ENCODE measurements around the gene BACH2. TPM values are rescaled to one million over a fixed set of nuclear protein-coding genes. Genes with fewer than 3 reads are reported as not detected.
"Not testable (repeated sequence)": the region's sequence is repeated elsewhere in the genome, so short reads cannot be mapped to it uniquely, and the experiment has no call there.

The BACH2 gene
- polyA plus RNA-seq, 3 donors: 10.4 to 12.9 (median 11.2) TPM

DNA sequence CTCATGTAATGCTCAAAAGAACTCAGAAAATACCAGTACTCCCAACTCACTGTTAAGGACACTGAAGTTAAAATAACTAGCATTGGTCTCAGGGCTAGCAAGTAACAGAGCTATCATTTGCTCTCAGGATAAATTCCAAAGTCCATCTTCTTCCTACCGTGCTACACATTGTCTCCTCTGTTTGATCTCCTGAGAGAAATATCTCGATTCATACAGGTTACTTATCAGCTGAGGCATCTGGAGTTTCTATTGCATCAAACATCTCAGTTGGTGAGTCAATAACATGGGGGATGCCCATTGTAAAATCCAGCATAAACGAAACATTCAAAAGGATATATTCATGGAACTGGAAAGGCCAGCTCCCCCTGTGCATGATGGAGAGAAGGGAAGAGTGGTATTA lies 147.4 kb downstream of the BACH2 start:
- DNase-seq (ENCODE audit: extremely low read depth in 1 of 11, low read depth in 9 of 11, low spot score in 4 of 11): no peak

DNA sequence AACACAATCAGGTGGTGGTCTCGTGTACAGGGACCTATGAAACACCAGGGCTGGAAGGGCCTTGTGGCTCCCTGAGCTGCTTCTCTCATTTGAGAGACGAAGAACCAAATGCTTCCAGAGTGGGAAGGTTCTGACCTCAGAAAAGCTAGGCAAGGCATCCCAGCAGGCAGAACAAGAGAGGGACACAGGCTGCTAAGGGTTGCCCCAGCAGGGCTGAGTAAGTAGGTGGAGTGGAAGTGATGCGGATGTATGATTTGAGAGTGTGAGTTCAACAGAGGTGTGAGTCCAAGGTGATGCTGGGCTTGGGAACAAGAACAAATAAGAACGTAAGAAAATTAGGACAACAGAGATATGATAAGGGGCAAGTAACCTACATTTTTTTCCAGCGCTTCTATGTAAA lies 147.8 kb downstream of the BACH2 start:
- DNase-seq (ENCODE audit: extremely low read depth in 1 of 11, low read depth in 9 of 11, low spot score in 4 of 11): no peak

DNA sequence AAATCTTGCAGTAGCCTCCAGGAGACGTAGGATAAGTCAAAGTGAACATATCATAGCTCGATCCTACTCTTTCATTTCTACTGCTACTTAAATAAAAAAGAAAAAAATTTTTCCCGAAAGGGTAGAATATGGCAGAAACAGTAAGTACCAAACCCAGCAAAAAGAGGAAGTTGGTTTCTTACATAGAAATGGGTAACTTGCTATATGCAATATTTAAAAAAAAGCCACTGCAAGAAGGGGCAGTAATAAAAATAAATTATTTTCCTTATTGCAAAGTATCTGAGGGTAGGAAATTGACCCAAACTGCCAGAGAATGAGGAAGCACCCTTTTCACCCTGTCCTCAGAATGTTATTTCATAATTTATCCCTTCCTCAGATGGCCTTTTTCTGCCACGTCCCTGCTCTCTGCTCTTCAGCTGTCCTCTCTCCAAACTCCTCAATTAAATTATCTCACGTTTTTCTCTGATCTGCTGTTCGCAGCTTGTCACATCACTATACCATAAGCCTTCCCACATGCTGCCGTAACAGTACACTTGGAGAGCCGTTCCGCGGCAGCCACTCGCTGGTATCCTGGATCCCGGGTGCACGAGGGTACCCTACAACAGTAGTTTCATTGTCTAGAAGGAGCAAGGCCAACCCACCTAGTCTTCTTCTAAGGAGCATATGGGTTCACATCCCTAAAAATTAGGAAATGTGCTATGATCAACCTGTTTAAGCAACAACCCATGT lies 149.6 kb downstream of the BACH2 start:
- no peak for DNase-seq (ENCODE audit: extremely low read depth in 1 of 11, low read depth in 9 of 11, low spot score in 4 of 11)

DNA sequence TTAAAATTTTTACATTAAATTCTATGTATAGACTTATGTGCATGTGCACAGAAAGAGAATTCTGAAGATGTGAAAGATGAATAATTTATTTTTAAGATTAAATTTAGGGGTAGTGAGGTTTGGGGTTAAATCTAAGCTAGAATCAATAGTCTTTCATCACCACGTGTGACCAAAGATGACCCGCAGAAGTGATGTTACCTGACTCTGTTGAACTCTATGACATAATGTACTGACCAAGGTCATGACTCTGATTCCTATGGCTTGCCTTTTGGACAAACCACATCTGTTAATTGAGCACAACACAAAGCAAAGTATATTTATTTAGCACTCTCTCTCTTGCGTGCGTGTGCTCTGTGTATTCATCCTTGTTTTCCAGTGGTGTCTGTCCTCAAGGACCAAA lies 150.6 kb downstream of the BACH2 start:
- DNase-seq (ENCODE audit: extremely low read depth in 1 of 11, low read depth in 9 of 11, low spot score in 4 of 11): no peak

DNA sequence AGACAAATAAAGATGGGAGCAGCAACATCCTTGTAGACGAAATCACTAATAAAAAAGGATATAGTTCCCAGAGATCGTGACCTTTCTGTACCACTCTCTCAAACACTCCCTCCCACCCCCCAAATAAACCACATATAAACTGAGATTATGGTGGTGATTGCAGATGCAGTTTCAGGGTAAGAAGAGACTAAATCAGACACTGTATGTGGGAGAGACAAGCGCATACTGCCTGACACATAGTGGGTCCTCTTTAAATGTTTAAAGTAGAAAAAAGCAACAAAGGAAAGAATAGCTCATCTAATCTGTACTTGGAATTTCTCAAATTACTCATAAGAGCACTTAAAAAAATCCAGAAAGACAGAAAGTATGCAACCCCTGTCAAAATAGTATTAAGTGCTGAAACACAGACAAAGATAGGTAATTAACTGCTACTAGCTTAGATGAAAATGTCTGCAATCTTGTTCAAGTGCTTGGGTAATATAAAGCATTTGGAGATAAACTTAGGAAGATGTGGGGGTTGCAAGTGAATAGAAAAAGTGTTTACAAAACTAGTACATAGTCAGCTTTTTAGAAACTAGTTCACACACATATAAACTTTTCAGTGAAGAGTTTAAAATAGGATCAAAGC lies 151.6 kb downstream of the BACH2 start:
- DNase-seq (ENCODE audit: extremely low read depth in 1 of 11, low read depth in 9 of 11, low spot score in 4 of 11): no peak

DNA sequence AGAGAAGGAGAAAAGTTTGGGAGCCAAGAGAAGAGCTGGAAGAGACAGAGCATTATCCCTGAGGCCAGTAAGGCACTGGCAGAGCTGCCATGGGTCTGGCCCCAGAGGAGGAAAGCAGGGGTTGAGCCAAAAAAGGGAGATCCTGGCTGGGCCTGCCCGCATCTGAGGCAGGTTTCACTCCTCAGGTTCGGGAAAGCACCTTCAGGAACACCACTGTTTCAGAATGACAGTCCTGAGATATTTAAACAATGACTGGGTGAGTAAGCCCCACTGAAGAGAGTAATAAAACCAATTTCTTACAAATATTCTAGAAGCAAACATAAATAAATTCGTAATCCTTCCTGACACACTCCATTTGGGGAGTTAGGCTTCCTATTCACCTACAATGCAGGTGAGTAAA lies 152.2 kb downstream of the BACH2 start:
- no peak for DNase-seq (ENCODE audit: extremely low read depth in 1 of 11, low read depth in 9 of 11, low spot score in 4 of 11)

DNA sequence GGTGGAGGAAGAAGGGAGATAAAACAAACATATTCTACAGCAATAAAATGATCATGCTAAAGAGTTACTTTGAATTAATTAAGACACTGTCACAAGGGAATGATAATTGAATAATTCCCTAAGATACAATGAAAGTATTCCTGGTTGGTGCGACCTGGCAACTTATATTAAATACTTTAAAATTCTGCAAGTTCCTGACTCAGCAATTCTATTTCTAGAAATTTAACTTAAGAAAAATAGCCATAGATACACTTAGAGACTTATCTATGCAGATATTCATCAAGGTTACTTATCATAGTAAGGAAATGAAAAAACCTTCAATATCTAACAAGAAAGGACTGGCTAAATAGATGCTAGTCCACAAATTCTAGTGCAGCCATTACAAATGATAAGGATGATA lies 156.0 kb downstream of the BACH2 start:
- DNase-seq (ENCODE audit: extremely low read depth in 1 of 11, low read depth in 9 of 11, low spot score in 4 of 11): no peak

DNA sequence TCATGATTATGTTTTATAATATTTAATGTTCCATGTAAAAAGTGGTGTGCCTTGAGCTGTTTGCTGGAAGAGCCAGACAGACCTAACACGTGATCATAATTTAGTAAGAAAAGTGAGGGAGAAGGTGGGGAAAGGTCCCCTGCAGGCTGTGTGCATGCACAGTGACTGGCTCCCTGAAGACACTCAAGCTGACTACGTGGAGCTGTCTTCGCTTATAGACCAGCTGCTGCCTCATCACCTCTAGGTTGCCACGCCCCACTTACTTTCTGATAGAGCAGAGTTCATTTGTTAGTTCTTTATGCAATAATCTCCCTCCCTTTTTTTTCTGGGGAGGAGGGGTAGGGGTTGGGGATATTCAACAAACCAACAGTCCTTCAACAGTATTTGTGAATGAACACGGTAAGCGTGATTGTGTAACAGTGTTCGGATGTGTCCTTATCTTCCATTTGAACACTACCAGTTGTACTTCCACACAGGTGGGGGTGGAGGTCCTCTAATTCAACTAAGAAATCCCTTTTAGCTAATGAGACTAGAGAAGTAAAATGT lies 157.3 kb downstream of the BACH2 start:
- no peak for DNase-seq (ENCODE audit: extremely low read depth in 1 of 11, low read depth in 9 of 11, low spot score in 4 of 11)

DNA sequence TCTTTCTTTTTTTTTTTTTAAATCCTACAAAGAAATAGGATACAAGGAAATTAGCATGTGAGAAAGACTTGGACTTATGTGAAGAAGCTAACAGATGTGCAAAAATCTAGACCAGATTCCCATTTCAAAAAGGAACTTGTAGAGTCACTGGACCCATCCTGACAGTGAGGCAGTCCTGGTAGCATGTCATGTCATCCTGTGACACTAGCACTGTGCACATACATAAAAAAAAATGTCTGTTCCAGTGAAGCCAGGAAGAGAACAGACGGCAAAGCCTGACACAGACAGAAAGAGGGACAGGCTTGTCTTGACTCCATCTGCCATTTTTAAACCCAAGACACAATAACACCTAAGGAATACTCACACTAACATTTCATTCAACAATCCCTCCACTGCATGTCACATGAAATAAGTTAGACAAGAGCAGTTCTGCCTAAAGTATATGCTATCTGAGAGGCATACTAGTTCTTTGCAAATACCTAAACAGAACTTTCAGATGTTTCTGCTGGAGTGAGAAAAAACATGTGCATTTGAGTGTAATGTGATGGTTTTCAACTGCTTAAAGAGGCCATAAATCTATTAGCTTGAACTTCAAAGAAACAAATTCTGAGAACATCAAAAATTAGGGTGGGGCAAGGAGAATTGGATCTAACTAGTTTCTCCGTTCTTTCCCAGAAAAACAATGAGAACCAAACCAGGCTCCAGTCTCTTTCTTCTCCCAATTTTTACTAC lies 159.6 kb downstream of the BACH2 start:
- no peak for DNase-seq (ENCODE audit: extremely low read depth in 1 of 11, low read depth in 9 of 11, low spot score in 4 of 11)

DNA sequence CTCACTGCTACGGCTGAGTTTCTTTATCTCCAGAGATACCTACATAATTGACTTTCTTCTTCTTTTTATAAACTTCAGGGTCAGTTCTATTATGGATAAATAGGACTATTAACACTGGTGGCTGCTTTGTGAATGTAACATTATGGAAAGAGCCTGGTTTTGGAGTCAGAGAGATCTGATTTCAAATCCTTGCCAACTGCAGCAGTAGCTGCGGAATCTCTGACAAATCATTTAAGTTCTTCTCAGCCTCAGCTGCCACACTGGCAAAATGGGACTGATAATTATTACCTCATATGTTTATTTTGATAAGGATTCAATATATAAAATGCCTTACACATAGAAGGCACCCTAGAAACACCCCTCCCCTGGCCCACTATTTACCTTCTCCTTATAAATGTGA lies 160.5 kb downstream of the BACH2 start:
- no peak for DNase-seq (ENCODE audit: extremely low read depth in 1 of 11, low read depth in 9 of 11, low spot score in 4 of 11)

DNA sequence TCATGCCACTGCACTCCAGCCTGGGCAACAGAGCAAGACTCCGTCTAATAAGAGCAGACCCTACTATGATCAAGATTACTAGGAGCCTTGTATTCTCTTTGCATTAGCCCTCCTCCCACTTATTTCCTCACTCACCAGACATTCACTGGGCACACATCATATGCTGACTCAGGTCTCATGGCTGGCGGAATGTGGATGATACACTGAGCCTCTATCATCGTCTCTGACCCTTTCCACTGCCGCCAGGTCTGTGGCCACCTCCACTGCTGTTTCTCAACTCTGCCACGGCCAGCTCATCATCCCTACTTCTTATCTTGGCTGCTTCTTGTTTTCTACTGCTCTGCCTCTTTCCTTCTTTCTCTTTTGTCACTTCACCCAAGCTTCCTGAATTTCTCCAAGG lies 161.0 kb downstream of the BACH2 start:
- no peak for DNase-seq (ENCODE audit: extremely low read depth in 1 of 11, low read depth in 9 of 11, low spot score in 4 of 11)

DNA sequence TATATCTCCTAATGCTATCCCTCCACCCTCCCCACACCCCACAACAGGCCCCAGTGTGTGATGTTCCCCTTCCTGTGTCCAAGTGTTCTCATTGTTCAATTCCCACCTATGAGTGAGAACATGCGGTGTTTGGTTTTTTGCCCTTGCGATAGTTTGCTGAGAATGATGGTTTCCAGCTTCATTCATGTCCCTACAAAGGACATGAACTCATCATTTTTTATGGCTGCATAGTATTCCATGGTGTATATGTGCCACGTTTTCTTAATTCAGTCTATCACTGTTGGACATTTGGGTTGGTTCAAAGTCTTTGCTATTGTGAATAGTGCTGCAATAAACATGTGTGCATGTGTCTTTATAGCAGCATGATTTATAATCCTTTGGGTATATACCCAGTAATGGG lies 163.0 kb downstream of the BACH2 start:
- DNase-seq (ENCODE audit: extremely low read depth in 1 of 11, low read depth in 9 of 11, low spot score in 4 of 11): not testable (repeated sequence)

DNA sequence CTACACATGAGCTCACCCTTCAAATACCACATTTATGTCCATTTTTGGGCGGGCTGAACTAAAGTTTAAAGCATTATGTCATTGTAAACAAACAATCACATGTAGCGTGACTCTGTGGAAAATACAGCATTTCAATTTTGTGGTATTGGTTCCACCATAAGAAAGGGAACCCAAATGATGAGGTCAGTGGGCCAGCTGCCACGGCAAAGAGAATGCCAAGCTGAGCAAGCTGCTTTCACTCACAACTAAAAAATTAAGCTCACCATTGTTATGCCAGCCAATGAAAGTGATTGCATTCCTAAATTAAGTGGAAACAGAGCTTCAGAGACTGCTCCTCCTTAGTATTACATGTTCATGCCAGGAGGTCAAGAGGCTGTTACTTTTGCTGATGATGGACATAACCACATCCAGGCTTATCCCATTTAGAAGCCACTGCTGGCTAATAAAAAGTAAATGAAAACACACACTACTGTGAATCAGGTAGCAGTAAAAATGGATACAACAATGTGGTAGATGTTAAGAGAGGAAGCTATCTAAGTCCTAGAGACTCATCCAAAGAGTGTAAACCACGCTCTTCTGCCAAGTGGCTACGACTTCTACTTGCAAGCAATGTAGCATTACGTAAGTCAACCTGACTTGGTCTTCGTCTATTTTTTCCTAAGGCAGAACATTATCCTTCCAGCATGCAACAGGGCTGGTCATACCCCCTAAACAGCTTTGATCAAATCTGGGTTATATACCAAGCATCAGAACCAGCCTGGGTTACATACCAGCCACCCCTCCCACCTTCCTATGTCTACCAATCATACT lies 164.8 kb downstream of the BACH2 start:
- no peak for DNase-seq (ENCODE audit: extremely low read depth in 1 of 11, low read depth in 9 of 11, low spot score in 4 of 11)

DNA sequence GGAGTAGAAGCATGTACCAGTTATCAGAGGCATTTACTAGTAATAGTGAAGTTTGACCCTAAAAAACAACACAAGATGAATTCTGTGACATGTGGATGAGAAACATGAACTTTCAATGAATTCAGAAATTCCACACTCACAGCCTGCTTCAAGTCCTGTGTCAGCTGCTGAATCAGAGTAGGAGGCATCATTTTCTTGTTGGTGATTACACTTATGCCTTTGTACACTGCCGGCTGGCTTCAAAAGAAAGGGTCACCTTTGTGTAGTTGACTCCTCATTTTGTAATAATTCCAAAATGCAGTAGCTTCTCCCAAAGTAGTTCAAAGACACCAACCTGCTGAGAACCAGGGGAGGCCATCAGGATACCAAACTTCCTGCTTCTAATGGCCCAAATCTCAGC lies 165.5 kb downstream of the BACH2 start:
- no peak for DNase-seq (ENCODE audit: extremely low read depth in 1 of 11, low read depth in 9 of 11, low spot score in 4 of 11)

DNA sequence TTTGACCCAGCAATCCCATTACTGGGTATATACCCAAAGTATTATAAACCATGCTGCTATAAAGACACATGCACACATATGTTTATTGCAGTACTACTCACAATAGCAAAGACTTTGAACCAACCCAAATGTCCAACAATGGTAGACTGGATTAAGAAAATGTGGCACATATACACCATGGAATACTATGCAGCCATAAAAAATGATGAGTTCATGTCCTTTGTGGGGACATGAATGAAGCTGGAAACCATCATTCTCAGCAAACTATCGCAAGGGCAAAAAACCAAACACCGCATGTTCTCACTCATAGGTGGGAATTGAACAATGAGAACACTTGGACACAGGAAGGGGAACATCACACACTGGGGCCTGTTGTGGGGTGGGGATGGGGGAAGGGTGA lies 168.0 kb downstream of the BACH2 start:
- not testable (repeated sequence) for DNase-seq (ENCODE audit: extremely low read depth in 1 of 11, low read depth in 9 of 11, low spot score in 4 of 11)

DNA sequence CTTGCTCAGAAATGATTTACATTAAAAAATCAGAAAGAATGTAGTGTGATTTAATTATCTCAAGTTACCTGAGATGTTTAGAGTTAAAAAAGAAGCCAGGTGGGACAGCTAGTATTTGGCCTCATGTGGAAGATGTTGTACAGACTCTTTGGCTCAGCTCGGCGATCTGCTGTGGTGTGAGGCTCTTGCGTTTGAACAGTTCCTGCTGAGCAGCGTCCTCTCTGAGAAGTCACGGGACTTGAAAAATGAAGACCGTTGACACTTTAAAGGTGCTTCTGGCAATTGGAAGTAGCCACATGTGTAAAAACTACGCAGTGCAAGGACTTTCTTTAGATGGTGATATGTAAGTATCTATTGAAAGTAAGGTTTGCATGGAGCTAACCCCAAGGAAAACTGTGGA lies 169.0 kb downstream of the BACH2 start:
- no peak for DNase-seq (ENCODE audit: extremely low read depth in 1 of 11, low read depth in 9 of 11, low spot score in 4 of 11)

DNA sequence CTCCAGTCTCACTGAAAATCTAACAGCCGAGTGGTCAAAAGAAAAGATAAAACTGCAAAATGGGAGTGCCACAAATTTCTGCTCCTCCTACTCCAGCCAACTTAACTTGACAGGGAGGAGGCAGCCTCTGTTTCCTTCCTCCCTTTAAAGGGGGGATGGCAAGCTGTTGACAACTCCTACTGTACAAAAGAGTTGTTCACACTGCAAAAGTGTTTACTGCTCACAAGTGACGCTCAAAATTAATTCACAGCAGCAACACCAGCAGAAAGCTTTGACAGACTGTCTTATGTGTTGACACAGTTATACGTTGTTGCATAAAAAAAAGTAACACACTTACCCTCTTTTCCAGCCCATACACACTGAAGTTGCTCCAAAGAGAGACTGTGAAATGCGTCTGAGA lies 169.8 kb downstream of the BACH2 start:
- DNase-seq (ENCODE audit: extremely low read depth in 1 of 11, low read depth in 9 of 11, low spot score in 4 of 11): no peak

DNA sequence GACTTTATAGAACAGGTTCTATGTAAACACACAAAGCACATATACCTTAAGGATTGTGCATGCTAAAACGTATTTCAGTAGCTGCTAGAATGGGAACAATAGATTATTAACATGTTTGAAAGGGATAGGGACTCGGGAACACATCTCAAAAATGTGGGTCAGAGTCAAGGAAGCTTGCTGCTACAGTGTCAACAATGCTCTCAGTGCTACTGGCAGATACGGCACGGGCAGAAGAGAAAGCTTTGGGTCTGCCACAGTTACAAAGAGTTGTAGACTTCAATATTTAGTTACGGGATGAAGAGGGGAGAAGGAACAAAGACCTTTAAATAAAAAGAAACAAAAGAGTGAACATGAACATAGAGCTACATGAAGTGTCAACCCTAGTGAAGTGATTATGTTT lies 170.5 kb downstream of the BACH2 start:
- no peak for DNase-seq (ENCODE audit: extremely low read depth in 1 of 11, low read depth in 9 of 11, low spot score in 4 of 11)

DNA sequence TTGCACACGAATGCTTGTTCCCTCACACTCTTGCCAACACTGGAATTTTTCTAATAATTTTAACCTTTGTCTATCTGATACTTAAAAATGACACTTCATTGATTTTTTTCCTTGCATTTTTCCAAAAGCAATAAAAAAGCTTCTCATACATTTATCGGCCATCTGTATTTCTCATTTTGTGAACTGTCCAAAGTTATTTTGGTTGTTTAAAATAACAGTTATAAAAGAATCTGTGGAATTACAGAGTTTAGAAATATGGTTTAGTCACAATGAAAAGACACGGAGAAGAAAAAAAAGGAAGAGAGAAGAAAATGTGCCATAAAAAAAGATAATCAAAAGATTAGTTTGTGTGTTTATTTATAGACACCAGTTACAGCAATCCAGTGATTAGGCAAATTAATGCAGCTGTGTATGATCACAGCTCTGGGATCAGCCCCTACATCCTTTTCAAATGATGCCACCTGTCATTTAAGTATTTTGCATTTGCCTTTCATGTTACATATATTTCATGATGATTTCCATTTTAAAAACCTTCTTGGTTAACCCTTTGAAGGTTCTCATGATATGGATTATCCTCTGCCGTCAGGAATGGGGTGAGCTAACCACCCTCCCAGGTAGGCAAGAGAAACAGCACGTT lies 171.7 kb downstream of the BACH2 start:
- no peak for DNase-seq (ENCODE audit: extremely low read depth in 1 of 11, low read depth in 9 of 11, low spot score in 4 of 11)
